GM12874 (cell line): ENCODE measurements around the gene SOHLH1.

Experiments used
- CTCF ChIP-seq: IDR thresholded peaks from 2 replicates; pipeline ENCODE4 v1.5.1; 2011; ENCODE audit warnings: low read depth, mild to moderate bottlenecking, control low read depth, low read length, moderate library complexity; ENCODE audit not compliant: insufficient read depth

The SOHLH1 gene

GRCh38 chr9:135726138-135726853 lies 27.0 kb upstream of the SOHLH1 start:
- TF ChIP-seq CTCF: no peak

GRCh38 chr9:135724186-135724787 lies 25.0 kb upstream of the SOHLH1 start:
- no peak for TF ChIP-seq CTCF

GRCh38 chr9:135722365-135722764 lies 23.1 kb upstream of the SOHLH1 start:
- no peak for TF ChIP-seq CTCF

GRCh38 chr9:135719472-135719871 lies 20.2 kb upstream of the SOHLH1 start:
- TF ChIP-seq CTCF: no peak

- no peak for TF ChIP-seq CTCF
Measured at GRCh38 chr9:135718616-135719015, 19.3 kb upstream of the SOHLH1 start.

GRCh38 chr9:135717410-135717809 lies 18.1 kb upstream of the SOHLH1 start:
- TF ChIP-seq CTCF: no peak

GRCh38 chr9:135716045-135716444 lies 16.8 kb upstream of the SOHLH1 start:
- TF ChIP-seq CTCF: no peak
